Endothelial cell (in vitro differentiated cells): ENCODE results near the gene DNMT3A. TPM values are rescaled to one million over a fixed set of nuclear protein-coding genes. Genes with fewer than 3 reads are reported as not detected.

ENCODE experiments used
- DNase-seq: peaks from one replicate; pipeline ENCODE4 v3.0.0; 2021; ENCODE audit warnings: low spot score
- H3K27ac Mint-ChIP-seq: one replicate; pipeline ENCODE4 v1.8.0; 2021; ENCODE audit warnings: mixed read lengths, inconsistent platforms; ENCODE audit not compliant: unreplicated experiment
- H3K27me3 Mint-ChIP-seq: one replicate; pipeline ENCODE4 v1.8.0; 2021; ENCODE audit warnings: mild to moderate bottlenecking, moderate library complexity, mixed read lengths, inconsistent platforms; ENCODE audit not compliant: unreplicated experiment
- H3K36me3 Mint-ChIP-seq: one replicate; pipeline ENCODE4 v1.8.0; 2021; ENCODE audit warnings: mild to moderate bottlenecking, low read depth, mixed read lengths, inconsistent platforms; ENCODE audit not compliant: unreplicated experiment
- H3K4me1 Mint-ChIP-seq: one replicate; pipeline ENCODE4 v1.8.0; 2021; ENCODE audit warnings: mild to moderate bottlenecking, mixed read lengths, inconsistent platforms; ENCODE audit not compliant: unreplicated experiment
- H3K4me3 Mint-ChIP-seq: one replicate; pipeline ENCODE4 v1.8.0; 2021; ENCODE audit warnings: mild to moderate bottlenecking, mixed read lengths, inconsistent platforms; ENCODE audit not compliant: unreplicated experiment
- H3K9me3 Mint-ChIP-seq: one replicate; pipeline ENCODE4 v1.8.0; 2021; ENCODE audit warnings: mixed read lengths, inconsistent platforms; ENCODE audit not compliant: unreplicated experiment
- total RNA-seq: library from RNA; stranded (reverse); fragmentation: NEBNext Ultra II Directional; extraction: Animal tissue kit (Norgen Biotek cat#: 25700); gene quantifications from one replicate; pipeline ENCODE4 v1.2.1, GENCODE V29; 2021; ENCODE audit not compliant: unreplicated experiment
- TF ChIP-seq, protein P1 (sequence below): fragments of 200-600 bp; sonication (generic); IDR thresholded peaks from one replicate; pipeline ENCODE4 v1.5.0; 2021; ENCODE audit warnings: antibody characterized with exemption; ENCODE audit not compliant: unreplicated experiment

The DNMT3A gene
- total RNA-seq, 1 donor from 2014 or later, result 177 TPM

- TF ChIP-seq, protein P1, sequence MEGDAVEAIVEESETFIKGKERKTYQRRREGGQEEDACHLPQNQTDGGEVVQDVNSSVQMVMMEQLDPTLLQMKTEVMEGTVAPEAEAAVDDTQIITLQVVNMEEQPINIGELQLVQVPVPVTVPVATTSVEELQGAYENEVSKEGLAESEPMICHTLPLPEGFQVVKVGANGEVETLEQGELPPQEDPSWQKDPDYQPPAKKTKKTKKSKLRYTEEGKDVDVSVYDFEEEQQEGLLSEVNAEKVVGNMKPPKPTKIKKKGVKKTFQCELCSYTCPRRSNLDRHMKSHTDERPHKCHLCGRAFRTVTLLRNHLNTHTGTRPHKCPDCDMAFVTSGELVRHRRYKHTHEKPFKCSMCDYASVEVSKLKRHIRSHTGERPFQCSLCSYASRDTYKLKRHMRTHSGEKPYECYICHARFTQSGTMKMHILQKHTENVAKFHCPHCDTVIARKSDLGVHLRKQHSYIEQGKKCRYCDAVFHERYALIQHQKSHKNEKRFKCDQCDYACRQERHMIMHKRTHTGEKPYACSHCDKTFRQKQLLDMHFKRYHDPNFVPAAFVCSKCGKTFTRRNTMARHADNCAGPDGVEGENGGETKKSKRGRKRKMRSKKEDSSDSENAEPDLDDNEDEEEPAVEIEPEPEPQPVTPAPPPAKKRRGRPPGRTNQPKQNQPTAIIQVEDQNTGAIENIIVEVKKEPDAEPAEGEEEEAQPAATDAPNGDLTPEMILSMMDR, result no peak
- no peak for DNase-seq
- H3K36me3 Mint-ChIP-seq, result no peaks in the 10 kb centered on the region
- H3K27ac Mint-ChIP-seq, result no peak overlapping the region
- peak overlapping the region; percentile 12 for H3K4me3 Mint-ChIP-seq
- H3K4me1 Mint-ChIP-seq, result peaks cover 16% of the 10 kb centered on the region
- no peaks in the 10 kb centered on the region for H3K9me3 Mint-ChIP-seq
- H3K27me3 Mint-ChIP-seq, result peaks cover 11% of the 10 kb centered on the region
These were observed 2.5 kb downstream of the DNMT3A start for GRCh38 chr2:25339211-25339674.

- Mint-ChIP-seq H3K9me3 (no peaks in the 10 kb centered on the region), H3K36me3 (no peaks in the 10 kb centered on the region), H3K4me1 (peaks cover 16% of the 10 kb centered on the region), H3K4me3 (no peak overlapping the region), H3K27ac (no peak overlapping the region), H3K27me3 (peaks cover 9% of the 10 kb centered on the region)
- TF ChIP-seq, protein P1, result no peak
- DNase-seq, result no peak
These were observed 3.3 kb downstream of the DNMT3A start for GRCh38 chr2:25338401-25338800.

DNA sequence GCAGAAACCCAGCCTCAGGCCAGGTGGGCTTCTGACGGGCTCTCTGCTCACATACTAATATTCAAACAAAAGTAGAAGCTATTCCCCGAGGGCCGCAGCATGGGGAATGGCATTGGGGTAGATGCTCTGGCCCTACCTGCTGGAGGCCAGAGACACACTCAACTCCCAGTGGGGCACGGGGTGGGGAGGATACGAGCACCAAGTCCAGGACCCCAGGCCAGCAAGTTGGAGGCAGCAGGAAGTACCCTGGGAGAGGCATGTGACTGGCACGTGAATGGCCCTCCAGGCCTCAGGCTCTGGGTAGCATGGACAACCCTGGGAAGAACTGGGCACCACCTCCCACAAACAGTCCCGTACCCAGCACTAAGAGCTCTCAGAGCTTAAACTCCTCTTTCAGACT, 3.8 kb downstream of the DNMT3A start:
- no peak overlapping the region for H3K4me3 Mint-ChIP-seq
- no peak overlapping the region for H3K27ac Mint-ChIP-seq
- no peak for DNase-seq
- H3K36me3 Mint-ChIP-seq, result no peaks in the 10 kb centered on the region
- H3K9me3 Mint-ChIP-seq, result no peaks in the 10 kb centered on the region
- TF ChIP-seq, protein P1, result no peak
- H3K4me1 Mint-ChIP-seq, result peaks cover 16% of the 10 kb centered on the region
- H3K27me3 Mint-ChIP-seq, result peaks cover 9% of the 10 kb centered on the region

GRCh38 chr2:25337276-25337675, 4.4 kb downstream of the DNMT3A start:
- Mint-ChIP-seq H3K4me1 (peaks cover 16% of the 10 kb centered on the region), H3K36me3 (no peaks in the 10 kb centered on the region), H3K27me3 (peaks cover 10% of the 10 kb centered on the region), H3K9me3 (no peaks in the 10 kb centered on the region), H3K4me3 (peak overlapping the region; percentile 50), H3K27ac (no peak overlapping the region)
- TF ChIP-seq, protein P1, result no peak
- DNase-seq, result no peak

DNA sequence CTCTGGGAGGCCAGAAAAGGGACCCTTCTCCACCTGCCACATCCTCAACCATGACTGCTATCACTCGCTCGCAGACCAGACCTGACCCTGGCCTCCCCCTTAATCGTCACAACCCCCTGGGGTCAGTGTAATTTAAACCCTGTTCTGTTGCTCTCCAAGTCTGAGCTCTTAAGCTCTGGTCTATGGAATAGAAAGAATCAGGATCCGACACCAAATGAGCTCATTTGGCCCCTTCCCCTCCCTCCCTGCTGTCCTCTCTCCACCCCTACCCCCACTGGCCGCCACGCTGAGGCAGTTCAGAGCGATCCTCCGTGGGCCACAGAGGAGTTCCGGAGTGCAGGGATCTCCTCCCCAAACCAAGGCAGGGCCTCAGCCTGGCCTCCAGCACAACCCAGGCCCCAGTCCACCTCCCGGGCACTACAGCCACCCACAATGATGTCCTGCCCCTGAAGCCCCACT, 5.3 kb downstream of the DNMT3A start:
- no peak overlapping the region for H3K27ac Mint-ChIP-seq
- no peak for DNase-seq
- H3K27me3 Mint-ChIP-seq, result peaks cover 11% of the 10 kb centered on the region
- no peaks in the 10 kb centered on the region for H3K9me3 Mint-ChIP-seq
- peaks cover 16% of the 10 kb centered on the region for H3K4me1 Mint-ChIP-seq
- no peaks in the 10 kb centered on the region for H3K36me3 Mint-ChIP-seq
- TF ChIP-seq, protein P1, result no peak
- no peak overlapping the region for H3K4me3 Mint-ChIP-seq
